GM23338 (cell line): ENCODE results near the gene ZMYND8. TPM values are rescaled to one million over a fixed set of nuclear protein-coding genes. Genes with fewer than 3 reads are reported as not detected.
A peak's percentile ranks its signal among the peaks of the same experiment; 100 is the strongest.

ENCODE experiments used
- ATAC-seq: fragments of 200-7000 bp; cut with Tn5 transposase; 3 replicates; pipeline ENCODE4 v1.9.1; 2020
- DNase-seq: peaks from one replicate; pipeline ENCODE4 v3.0.0-alpha.2; 2015; ENCODE audit warnings: low spot score
- H2AFZ ChIP-seq: fragments of 200-600 bp; sonication (generic); 2 replicates; pipeline ENCODE4 v1.8.0; 2016; ENCODE audit warnings: antibody characterized with exemption, mild to moderate bottlenecking, moderate library complexity
- H3F3A ChIP-seq: fragments of 200-600 bp; sonication (generic); replicated peaks from 2 replicates; pipeline ENCODE4 v1.8.0; 2017; ENCODE audit warnings: antibody characterized with exemption, mixed run types, low read depth
- H3K27ac ChIP-seq: fragments of 200-600 bp; sonication (generic); 2 replicates; pipeline ENCODE4 v1.6.1; 2016; ENCODE audit warnings: low read depth
- H3K27me3 ChIP-seq: fragments of 200-600 bp; sonication (generic); 2 replicates; pipeline ENCODE4 v1.8.0; 2016; ENCODE audit warnings: mild to moderate bottlenecking, mixed run types, moderate library complexity; ENCODE audit not compliant: insufficient read depth
- H3K36me3 ChIP-seq: fragments of 200-600 bp; sonication (generic); 2 replicates; pipeline ENCODE4 v1.8.0; 2016; ENCODE audit warnings: mild to moderate bottlenecking; ENCODE audit not compliant: insufficient read depth
- H3K4me1 ChIP-seq: fragments of 200-600 bp; sonication (generic); 2 replicates; pipeline ENCODE4 v1.8.0; 2016; ENCODE audit warnings: mild to moderate bottlenecking, moderate library complexity; ENCODE audit not compliant: insufficient read depth
- H3K4me2 ChIP-seq: fragments of 200-600 bp; sonication (generic); 2 replicates; pipeline ENCODE4 v1.7.1; 2017; ENCODE audit warnings: mixed run types
- H3K4me3 ChIP-seq: fragments of 200-600 bp; sonication (generic); 2 replicates; pipeline ENCODE4 v1.6.1; 2016; ENCODE audit warnings: mixed run types
- H3K79me2 ChIP-seq: fragments of 200-600 bp; sonication (generic); replicated peaks from 2 replicates; pipeline ENCODE4 v1.8.0; 2017; ENCODE audit warnings: mild to moderate bottlenecking; ENCODE audit not compliant: insufficient read depth
- H3K9me2 ChIP-seq: fragments of 200-600 bp; sonication (generic); 2 replicates; pipeline ENCODE4 v1.8.0; 2017; ENCODE audit not compliant: insufficient read depth
- H4K20me1 ChIP-seq: fragments of 200-600 bp; sonication (generic); replicated peaks from 2 replicates; pipeline ENCODE4 v1.8.0; 2017; ENCODE audit warnings: mild to moderate bottlenecking; ENCODE audit not compliant: insufficient read depth
- H3K27ac Mint-ChIP-seq: 2 replicates; pipeline ENCODE4 v1.8.0; 2020; ENCODE audit warnings: inconsistent platforms, mild to moderate bottlenecking, moderate library complexity, mixed read lengths
- H3K27me3 Mint-ChIP-seq: 3 replicates; pipeline ENCODE4 v1.8.0; 2022; ENCODE audit warnings: low read depth, mild to moderate bottlenecking, moderate library complexity, mixed read lengths, inconsistent platforms; ENCODE audit not compliant: insufficient read depth, poor library complexity
- H3K36me3 Mint-ChIP-seq: 3 replicates; pipeline ENCODE4 v1.8.0; 2021; ENCODE audit warnings: low read depth, mild to moderate bottlenecking, inconsistent platforms, moderate library complexity, mixed read lengths
- H3K4me1 Mint-ChIP-seq: 3 replicates; pipeline ENCODE4 v1.8.0; 2020; ENCODE audit warnings: mild to moderate bottlenecking, inconsistent platforms, mixed read lengths
- H3K4me3 Mint-ChIP-seq: 3 replicates; pipeline ENCODE4 v1.8.0; 2021; ENCODE audit warnings: moderate library complexity, mild to moderate bottlenecking, inconsistent platforms, mixed read lengths
- H3K9me3 Mint-ChIP-seq: 3 replicates; pipeline ENCODE4 v1.8.0; 2020; ENCODE audit warnings: moderate library complexity, mild to moderate bottlenecking, inconsistent platforms, mixed read lengths
- CREB1 ChIP-seq: fragments of 250-450 bp; sonication (Bioruptor Pico); IDR thresholded peaks from 2 replicates; pipeline ENCODE4 v1.5.0; 2020; ENCODE audit warnings: low read depth, mild to moderate bottlenecking, moderate library complexity
- CTCF ChIP-seq, 2 experiments: fragments of 200-600 bp in 1 of 2; sonication (generic) in 1 of 2; conservative IDR thresholded peaks; 2 replicates each; pipeline versions ENCODE4 v1.5.1 to v1.6.1; 2016 to 2017; ENCODE audit warnings: antibody characterized with exemption in 2 of 2, low read depth in 2 of 2, mild to moderate bottlenecking in 2 of 2, moderate library complexity in 1 of 2
- ETS1 ChIP-seq: IDR thresholded peaks from 2 replicates; pipeline ENCODE4 v1.6.1; 2016; ENCODE audit warnings: antibody characterized with exemption
- EZH2 ChIP-seq: fragments of 200-600 bp; sonication (generic); IDR thresholded peaks from one replicate; pipeline ENCODE4 v1.8.0; 2017; ENCODE audit warnings: antibody characterized with exemption, mild to moderate bottlenecking, low read depth; ENCODE audit not compliant: unreplicated experiment
- EZH2phosphoT487 ChIP-seq: fragments of 200-600 bp; sonication (generic); IDR thresholded peaks from one replicate; pipeline ENCODE4 v1.8.1; 2018; ENCODE audit warnings: antibody characterized with exemption; ENCODE audit not compliant: unreplicated experiment
- JUNB ChIP-seq: IDR thresholded peaks from one replicate; pipeline ENCODE4 v1.6.1; 2016; ENCODE audit warnings: antibody characterized with exemption; ENCODE audit not compliant: unreplicated experiment
- NANOG ChIP-seq: IDR thresholded peaks from 2 replicates; pipeline ENCODE4 v1.6.1; 2016; ENCODE audit warnings: antibody characterized with exemption, borderline replicate concordance
- POLR2AphosphoS5 ChIP-seq: IDR thresholded peaks from 2 replicates; pipeline ENCODE4 v1.6.1; 2016; ENCODE audit warnings: antibody characterized with exemption, low read depth
- REST ChIP-seq: IDR thresholded peaks from one replicate; pipeline ENCODE4 v1.6.1; 2018; ENCODE audit warnings: antibody characterized with exemption; ENCODE audit not compliant: unreplicated experiment
- STAT1 ChIP-seq: IDR thresholded peaks from one replicate; pipeline ENCODE4 v1.6.1; 2016; ENCODE audit warnings: antibody characterized with exemption; ENCODE audit not compliant: unreplicated experiment
- ZNF114 ChIP-seq: fragments of 250-450 bp; sonication (Bioruptor Pico); IDR thresholded peaks from 2 replicates; pipeline ENCODE4 v1.5.0; 2020; ENCODE audit warnings: mild to moderate bottlenecking, moderate library complexity
- ZNF331 ChIP-seq: fragments of 250-450 bp; sonication (Bioruptor Pico); IDR thresholded peaks from 2 replicates; pipeline ENCODE4 v1.5.0; 2020; ENCODE audit warnings: low read depth, mild to moderate bottlenecking, moderate library complexity
- ZNF462 ChIP-seq: fragments of 250-450 bp; sonication (Bioruptor Pico); IDR thresholded peaks from 2 replicates; pipeline ENCODE4 v1.5.0; 2020; ENCODE audit warnings: mild to moderate bottlenecking, moderate library complexity
- polyA plus RNA-seq: library from polyadenylated mRNA; unstranded; fragments of >200 nt; fragmentation: Nextera tagmentation; extraction: Ambion mirVana; gene quantifications from 2 replicates; pipeline ENCODE4 v1.2.1, GENCODE V29; 2016
- total RNA-seq: library from RNA; depleted of rRNA; stranded (reverse); fragments of >200 nt; shearing (Covaris generic); gene quantifications from 2 replicates; pipeline ENCODE4 v1.2.3, GENCODE V29; 2014

ZMYND8 gene
- total and polyA plus RNA-seq, 2 experiments from 2014 or later, result 70.9 to 128 TPM

GRCh38 chr20:47311211-47311610 is 45.3 kb downstream of the ZMYND8 start:
- H3K27ac ChIP-seq, result peak overlapping the region; percentile 86

More at GRCh38 chr20:47311211-47311610, 45.3 kb downstream of the ZMYND8 start:
- peaks cover 18% of the 10 kb centered on the region for H3F3A ChIP-seq
- H4K20me1 ChIP-seq, result no peaks in the 10 kb centered on the region
- H2AFZ ChIP-seq, result no peak overlapping the region
- DNase-seq (no peak), ATAC-seq (no peak)
- Mint-ChIP-seq H3K27me3 (peaks cover 25% of the 10 kb centered on the region), H3K4me1 (peaks cover 61% of the 10 kb centered on the region), H3K27ac (peak overlapping the region; percentile 37), H3K9me3 (no peaks in the 10 kb centered on the region; the same call in 2 of the 3 replicates), H3K36me3 (peaks cover 83% of the 10 kb centered on the region), H3K4me3 (no peak overlapping the region; the same call in 2 of the 3 replicates)
- no peaks in the 10 kb centered on the region for H3K27me3 ChIP-seq
- peaks cover 100% of the 10 kb centered on the region for H3K79me2 ChIP-seq
- peaks cover 55% of the 10 kb centered on the region for H3K4me1 ChIP-seq
- 0 out of 2 replicates have a peak, but pooled peaks cover 8% of the 10 kb centered on the region for H3K9me2 ChIP-seq
- peaks cover 27% of the 10 kb centered on the region; the same call in 1 of the 2 replicates for H3K36me3 ChIP-seq
- H3K4me2 ChIP-seq, result no peak overlapping the region
- no peak overlapping the region for H3K4me3 ChIP-seq
- TF ChIP-seq ZNF114 (no peak), POLR2AphosphoS5 (no peak), REST (no peak), EZH2phosphoT487 (no peak), STAT1 (no peak), JUNB (no peak), ETS1 (no peak), CTCF (conservative IDR thresholded peaks at IDR 0.05; ENCODE audit: low read depth in 2 of 2) (no peak), NANOG (no peak), ZNF331 (CRISPR knock-in tag) (no peak), CREB1 (CRISPR knock-in tag) (no peak), EZH2 (no peak), ZNF462 (CRISPR knock-in tag) (no peak)
